Neural cell (in vitro differentiated cells): ENCODE data around the gene APBB2. TPM values are rescaled to one million over a fixed set of nuclear protein-coding genes. Genes with fewer than 3 reads are reported as not detected.

ENCODE experiments used
- H2AFZ ChIP-seq: fragments of 200-600, 300-800 bp; sonication (generic), shearing (Covaris generic); 2 replicates; pipeline ENCODE4 v1.6.0; 2014; ENCODE audit warnings: low read depth, mild to moderate bottlenecking, antibody characterized with exemption, low read length, moderate library complexity
- H3F3A ChIP-seq: fragments of 200-600 bp; shearing (Covaris generic); 2 replicates; pipeline ENCODE4 v1.6.1; 2016; ENCODE audit warnings: mild to moderate bottlenecking, moderate library complexity, mixed read lengths, antibody characterized with exemption, low read length; ENCODE audit not compliant: insufficient read depth, poor library complexity, severe bottlenecking
- H3K27ac ChIP-seq: fragments of 200-600, 300-800 bp; sonication (generic), shearing (Covaris generic); 2 replicates; pipeline ENCODE4 v1.5.1; 2014; ENCODE audit warnings: mild to moderate bottlenecking, low read length, moderate library complexity
- H3K27me3 ChIP-seq: fragments of 300-800, 200-600 bp; sonication (generic), shearing (Covaris generic); 2 replicates; pipeline ENCODE4 v1.6.0; 2014; ENCODE audit warnings: mild to moderate bottlenecking, low read depth, low read length, moderate library complexity; ENCODE audit not compliant: insufficient read depth
- H3K36me3 ChIP-seq: fragments of 300-800, 200-600 bp; sonication (generic), shearing (Covaris generic); 2 replicates; pipeline ENCODE4 v1.5.1; 2014; ENCODE audit warnings: mild to moderate bottlenecking, antibody characterized with exemption, low read length, moderate library complexity; ENCODE audit not compliant: insufficient read depth
- H3K4me2 ChIP-seq: fragments of 300-800, 200-600 bp; sonication (generic), shearing (Covaris generic); 2 replicates; pipeline ENCODE4 v1.6.0; 2014; ENCODE audit warnings: mild to moderate bottlenecking, low read length
- H3K4me3 ChIP-seq: fragments of 300-800, 200-600 bp; sonication (generic), shearing (Covaris generic); 2 replicates; pipeline ENCODE4 v1.5.1; 2014; ENCODE audit warnings: mild to moderate bottlenecking, low read length, moderate library complexity
- H3K79me2 ChIP-seq: fragments of 200-600 bp; shearing (Covaris generic); replicated peaks from 2 replicates; pipeline ENCODE4 v1.6.0; 2014; ENCODE audit warnings: mild to moderate bottlenecking, low read length, moderate library complexity; ENCODE audit not compliant: insufficient read depth
- H3K9ac ChIP-seq: fragments of 300-800, 200-600 bp; sonication (generic), shearing (Covaris generic); 2 replicates; pipeline ENCODE4 v1.6.1; 2016; ENCODE audit warnings: mild to moderate bottlenecking, low read length, mixed read lengths
- H3K9me2 ChIP-seq: fragments of 200-600 bp; shearing (Covaris generic); 2 replicates; pipeline ENCODE4 v1.6.1; 2016; ENCODE audit warnings: mild to moderate bottlenecking, low read length, mixed read lengths; ENCODE audit not compliant: insufficient read depth
- H3K9me3 ChIP-seq: fragments of 200-600, 300-800 bp; sonication (generic), shearing (Covaris generic); 2 replicates; pipeline ENCODE4 v1.6.1; 2016; ENCODE audit warnings: mild to moderate bottlenecking, mixed run types, low read length, moderate library complexity, mixed read lengths
- H4K20me1 ChIP-seq: fragments of 200-600 bp; shearing (Covaris generic); 2 replicates; pipeline ENCODE4 v1.6.1; 2016; ENCODE audit warnings: mild to moderate bottlenecking, mixed run types; ENCODE audit not compliant: insufficient read depth
- EP300 ChIP-seq: fragments of 450-650 bp; conservative IDR thresholded peaks from 2 replicates; pipeline ENCODE4 v1.6.1; 2014; ENCODE audit warnings: antibody characterized with exemption, mild to moderate bottlenecking, moderate library complexity; ENCODE audit not compliant: poor library complexity, severe bottlenecking
- EZH2 ChIP-seq: fragments of 200-600, 300-800 bp; shearing (Covaris generic), sonication (generic); IDR thresholded peaks from 2 replicates; pipeline ENCODE4 v1.6.1; 2014; ENCODE audit warnings: antibody characterized with exemption, low read length, borderline replicate concordance, mild to moderate bottlenecking; ENCODE audit not compliant: insufficient read depth, poor library complexity, severe bottlenecking
- MXI1 ChIP-seq: fragments of 450-650 bp; conservative IDR thresholded peaks from 2 replicates; pipeline ENCODE4 v1.6.1; 2014; ENCODE audit warnings: antibody characterized with exemption, mild to moderate bottlenecking; ENCODE audit not compliant: poor library complexity, severe bottlenecking
- POLR2AphosphoS5 ChIP-seq: IDR thresholded peaks from 2 replicates; pipeline ENCODE4 v1.6.1; 2012
- RAD21 ChIP-seq: fragments of 450-650 bp; conservative IDR thresholded peaks from 2 replicates; pipeline ENCODE4 v1.6.1; 2014; ENCODE audit warnings: antibody characterized with exemption, mild to moderate bottlenecking, moderate library complexity
- SMC3 ChIP-seq: fragments of 450-650 bp; conservative IDR thresholded peaks from 2 replicates; pipeline ENCODE4 v1.6.1; 2014; ENCODE audit warnings: antibody characterized with exemption, mild to moderate bottlenecking, moderate library complexity; ENCODE audit not compliant: poor library complexity
- TAF1 ChIP-seq: IDR thresholded peaks from 2 replicates; pipeline ENCODE4 v1.6.1; 2012; ENCODE audit warnings: low read depth
- polyA plus RNA-seq: library from polyadenylated mRNA; depleted of rRNA; stranded (reverse); fragments of >200 nt; gene quantifications from 2 replicates; pipeline ENCODE4 v1.2.3, GENCODE V29; 2014
- TF ChIP-seq, protein P1 (sequence below): fragments of 450-650 bp; IDR thresholded peaks from 2 replicates; pipeline ENCODE4 v1.5.1; 2014; ENCODE audit warnings: antibody characterized with exemption, mild to moderate bottlenecking, moderate library complexity; ENCODE audit not compliant: poor library complexity, severe bottlenecking
- TF ChIP-seq, protein P2 (sequence below): IDR thresholded peaks from 2 replicates; pipeline ENCODE4 v1.6.1; 2012; ENCODE audit warnings: borderline replicate concordance

APBB2 gene
- polyA plus RNA-seq, 1 donor from 2014 or later, result 41.9 TPM

DNA sequence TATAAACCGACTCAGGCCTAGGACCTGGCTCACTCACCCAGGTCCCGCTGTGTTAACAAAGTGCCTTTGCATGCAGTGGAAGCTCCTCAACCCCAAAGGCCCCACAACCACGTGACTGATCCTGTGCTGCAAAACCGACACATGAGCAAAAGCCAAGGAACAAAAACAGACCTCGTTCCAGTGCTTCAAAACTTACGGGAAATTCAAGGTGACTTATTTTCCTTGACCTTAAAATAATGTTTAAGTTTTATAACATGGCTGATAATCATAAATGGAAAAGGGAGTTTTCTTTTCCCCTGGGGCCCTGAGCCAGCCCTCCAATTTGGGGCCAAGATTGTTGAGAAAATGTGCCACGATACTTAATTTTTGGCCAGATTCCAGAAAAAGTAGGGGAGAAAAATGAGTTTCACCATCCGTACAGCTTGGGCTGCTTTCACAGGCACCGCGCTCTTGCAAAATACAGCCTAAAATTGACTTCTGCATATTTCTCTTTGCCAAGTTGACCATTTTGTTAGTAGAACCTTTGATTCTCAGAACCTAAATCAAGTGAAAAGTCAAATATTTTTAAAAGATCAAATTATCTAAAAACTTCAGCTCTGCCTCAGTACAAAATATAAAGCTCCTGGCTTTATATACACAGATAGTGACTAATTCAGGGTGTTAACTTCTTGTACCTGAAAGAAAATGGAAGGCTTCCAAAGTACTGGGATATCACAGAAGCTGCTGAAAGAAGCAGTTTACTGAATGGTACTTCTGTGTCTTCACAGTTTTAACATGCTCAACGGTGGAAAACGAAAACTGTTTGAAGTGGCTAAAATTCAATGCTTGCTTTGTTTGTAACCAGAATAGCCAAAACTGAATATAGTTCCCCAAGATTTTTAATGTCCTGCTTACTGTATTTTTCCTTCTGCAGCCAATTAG lies 93.8 kb downstream of the APBB2 start:
- Histone ChIP-seq H4K20me1 (no peaks in the 10 kb centered on the region), H3K79me2 (no peaks in the 10 kb centered on the region), H3K27me3 (no peaks in the 10 kb centered on the region), H3K4me3 (no peak overlapping the region), H3K36me3 (no peaks in the 10 kb centered on the region), H3K9ac (no peak overlapping the region), H3K9me2 (no peaks in the 10 kb centered on the region), H2AFZ (no peak overlapping the region), H3K9me3 (no peaks in the 10 kb centered on the region), H3K27ac (no peak overlapping the region), H3F3A (no peaks in the 10 kb centered on the region), H3K4me2 (no peak overlapping the region)
- TF ChIP-seq RAD21, result no peak
- TF ChIP-seq SMC3, result no peak
- TF ChIP-seq, protein P1, sequence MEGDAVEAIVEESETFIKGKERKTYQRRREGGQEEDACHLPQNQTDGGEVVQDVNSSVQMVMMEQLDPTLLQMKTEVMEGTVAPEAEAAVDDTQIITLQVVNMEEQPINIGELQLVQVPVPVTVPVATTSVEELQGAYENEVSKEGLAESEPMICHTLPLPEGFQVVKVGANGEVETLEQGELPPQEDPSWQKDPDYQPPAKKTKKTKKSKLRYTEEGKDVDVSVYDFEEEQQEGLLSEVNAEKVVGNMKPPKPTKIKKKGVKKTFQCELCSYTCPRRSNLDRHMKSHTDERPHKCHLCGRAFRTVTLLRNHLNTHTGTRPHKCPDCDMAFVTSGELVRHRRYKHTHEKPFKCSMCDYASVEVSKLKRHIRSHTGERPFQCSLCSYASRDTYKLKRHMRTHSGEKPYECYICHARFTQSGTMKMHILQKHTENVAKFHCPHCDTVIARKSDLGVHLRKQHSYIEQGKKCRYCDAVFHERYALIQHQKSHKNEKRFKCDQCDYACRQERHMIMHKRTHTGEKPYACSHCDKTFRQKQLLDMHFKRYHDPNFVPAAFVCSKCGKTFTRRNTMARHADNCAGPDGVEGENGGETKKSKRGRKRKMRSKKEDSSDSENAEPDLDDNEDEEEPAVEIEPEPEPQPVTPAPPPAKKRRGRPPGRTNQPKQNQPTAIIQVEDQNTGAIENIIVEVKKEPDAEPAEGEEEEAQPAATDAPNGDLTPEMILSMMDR, result no peak
- no peak for TF ChIP-seq EZH2
- no peak for TF ChIP-seq MXI1
- no peak for TF ChIP-seq POLR2AphosphoS5
- TF ChIP-seq TAF1, result no peak
- TF ChIP-seq EP300, result no peak
- TF ChIP-seq, protein P2, sequence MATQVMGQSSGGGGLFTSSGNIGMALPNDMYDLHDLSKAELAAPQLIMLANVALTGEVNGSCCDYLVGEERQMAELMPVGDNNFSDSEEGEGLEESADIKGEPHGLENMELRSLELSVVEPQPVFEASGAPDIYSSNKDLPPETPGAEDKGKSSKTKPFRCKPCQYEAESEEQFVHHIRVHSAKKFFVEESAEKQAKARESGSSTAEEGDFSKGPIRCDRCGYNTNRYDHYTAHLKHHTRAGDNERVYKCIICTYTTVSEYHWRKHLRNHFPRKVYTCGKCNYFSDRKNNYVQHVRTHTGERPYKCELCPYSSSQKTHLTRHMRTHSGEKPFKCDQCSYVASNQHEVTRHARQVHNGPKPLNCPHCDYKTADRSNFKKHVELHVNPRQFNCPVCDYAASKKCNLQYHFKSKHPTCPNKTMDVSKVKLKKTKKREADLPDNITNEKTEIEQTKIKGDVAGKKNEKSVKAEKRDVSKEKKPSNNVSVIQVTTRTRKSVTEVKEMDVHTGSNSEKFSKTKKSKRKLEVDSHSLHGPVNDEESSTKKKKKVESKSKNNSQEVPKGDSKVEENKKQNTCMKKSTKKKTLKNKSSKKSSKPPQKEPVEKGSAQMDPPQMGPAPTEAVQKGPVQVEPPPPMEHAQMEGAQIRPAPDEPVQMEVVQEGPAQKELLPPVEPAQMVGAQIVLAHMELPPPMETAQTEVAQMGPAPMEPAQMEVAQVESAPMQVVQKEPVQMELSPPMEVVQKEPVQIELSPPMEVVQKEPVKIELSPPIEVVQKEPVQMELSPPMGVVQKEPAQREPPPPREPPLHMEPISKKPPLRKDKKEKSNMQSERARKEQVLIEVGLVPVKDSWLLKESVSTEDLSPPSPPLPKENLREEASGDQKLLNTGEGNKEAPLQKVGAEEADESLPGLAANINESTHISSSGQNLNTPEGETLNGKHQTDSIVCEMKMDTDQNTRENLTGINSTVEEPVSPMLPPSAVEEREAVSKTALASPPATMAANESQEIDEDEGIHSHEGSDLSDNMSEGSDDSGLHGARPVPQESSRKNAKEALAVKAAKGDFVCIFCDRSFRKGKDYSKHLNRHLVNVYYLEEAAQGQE, result no peak

DNA sequence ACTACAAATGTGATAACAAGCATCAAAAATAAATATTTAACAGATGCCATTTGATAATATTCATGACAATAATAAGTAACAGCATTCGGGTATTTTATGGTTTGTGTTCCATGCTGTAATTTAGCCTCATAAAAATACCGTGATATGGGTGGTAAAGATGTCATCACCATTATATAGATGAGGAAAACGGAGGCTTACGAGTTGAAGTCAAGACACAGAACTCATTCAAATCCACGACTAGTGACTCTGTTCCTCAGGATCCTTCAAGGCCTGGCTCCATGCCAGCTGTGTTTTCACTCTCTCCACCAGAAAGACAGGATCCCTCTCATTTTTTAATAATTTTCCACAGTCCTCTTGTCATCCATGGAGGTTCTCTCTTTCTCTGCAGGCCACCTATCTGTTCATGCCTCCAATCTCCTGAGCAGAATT lies 94.5 kb downstream of the APBB2 start:
- no peaks in the 10 kb centered on the region for H3K36me3 ChIP-seq
- H3K4me3 ChIP-seq, result no peak overlapping the region
- no peaks in the 10 kb centered on the region for H3K79me2 ChIP-seq
- TF ChIP-seq, protein P1, result no peak
- TF ChIP-seq MXI1 (no peak), TAF1 (no peak)
- H3K4me2 ChIP-seq, result no peak overlapping the region
- H3K9me3 ChIP-seq, result no peaks in the 10 kb centered on the region
- no peaks in the 10 kb centered on the region for H3K27me3 ChIP-seq
- H3K9ac ChIP-seq, result no peak overlapping the region
- no peak overlapping the region for H3K27ac ChIP-seq
- no peak overlapping the region for H2AFZ ChIP-seq
- no peaks in the 10 kb centered on the region for H3F3A ChIP-seq
- no peaks in the 10 kb centered on the region for H3K9me2 ChIP-seq
- no peaks in the 10 kb centered on the region for H4K20me1 ChIP-seq
